T-helper 1 cell treated with Interleukin-12 subunit alpha and Interleukin-12 subunit beta and Interleukin-4 antibody, amounts not matched to agents 30 ng/mL and 1 ng/mL, for 36 hours (primary cell): ENCODE data around the gene MARCHF3. TPM values are rescaled to one million over a fixed set of nuclear protein-coding genes. Genes with fewer than 3 reads are reported as not detected.

Experiments
- intact Hi-C: fragments of 100-400 bp; cut with micrococcal nuclease; formaldehyde crosslinking; loops from one replicate; pipeline ENCODE4 v1.15.1; 2024
- total RNA-seq: library from RNA; stranded (reverse); gene quantifications from 2 replicates; pipeline ENCODE4 v1.2.3, GENCODE V29; 2022

Gene MARCHF3
- total RNA-seq, 1 donor from 2014 or later: 6.5 TPM

DNA sequence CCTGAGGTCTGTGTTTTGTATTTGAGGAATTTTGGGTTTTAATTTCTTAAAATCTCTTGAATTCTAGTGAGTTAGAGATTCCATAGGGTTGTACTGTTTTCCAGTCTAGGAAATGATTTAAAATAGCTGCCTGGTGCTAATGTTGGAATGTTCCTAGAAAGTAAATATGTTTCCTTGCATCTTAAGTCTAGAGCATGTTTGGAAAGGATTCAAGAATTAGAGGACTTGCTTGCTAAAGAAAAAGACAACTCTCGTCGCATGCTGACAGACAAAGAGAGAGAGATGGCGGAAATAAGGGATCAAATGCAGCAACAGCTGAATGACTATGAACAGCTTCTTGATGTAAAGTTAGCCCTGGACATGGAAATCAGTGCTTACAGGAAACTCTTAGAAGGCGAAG is 211.6 kb downstream of the MARCHF3 start:
- intact Hi-C loops: loop anchor here (10.0 kb wide), 1 partner anchor 696 kb away; the partner anchor contains the start of gene PRRC1

Other genes starting within 250 kb of the MARCHF3 start
- gene C5orf63, start 42.9 kb upstream of the MARCHF3 start, total RNA-seq: 9.4 and 10.1 TPM in 2 replicates